GM21381 (cell line): ENCODE measurements around the gene WNT7B.
"Not testable (repeated sequence)": the region's sequence is repeated elsewhere in the genome, so short reads cannot be mapped to it uniquely, and the experiment has no call there.

ENCODE experiments used
- ATAC-seq: cut with Tn5 transposase; IDR thresholded peaks from one replicate; pipeline ENCODE4 v1.9.1; 2021; ENCODE audit warnings: mild to moderate bottlenecking, moderate library complexity; ENCODE audit not compliant: unreplicated experiment

The WNT7B gene

DNA sequence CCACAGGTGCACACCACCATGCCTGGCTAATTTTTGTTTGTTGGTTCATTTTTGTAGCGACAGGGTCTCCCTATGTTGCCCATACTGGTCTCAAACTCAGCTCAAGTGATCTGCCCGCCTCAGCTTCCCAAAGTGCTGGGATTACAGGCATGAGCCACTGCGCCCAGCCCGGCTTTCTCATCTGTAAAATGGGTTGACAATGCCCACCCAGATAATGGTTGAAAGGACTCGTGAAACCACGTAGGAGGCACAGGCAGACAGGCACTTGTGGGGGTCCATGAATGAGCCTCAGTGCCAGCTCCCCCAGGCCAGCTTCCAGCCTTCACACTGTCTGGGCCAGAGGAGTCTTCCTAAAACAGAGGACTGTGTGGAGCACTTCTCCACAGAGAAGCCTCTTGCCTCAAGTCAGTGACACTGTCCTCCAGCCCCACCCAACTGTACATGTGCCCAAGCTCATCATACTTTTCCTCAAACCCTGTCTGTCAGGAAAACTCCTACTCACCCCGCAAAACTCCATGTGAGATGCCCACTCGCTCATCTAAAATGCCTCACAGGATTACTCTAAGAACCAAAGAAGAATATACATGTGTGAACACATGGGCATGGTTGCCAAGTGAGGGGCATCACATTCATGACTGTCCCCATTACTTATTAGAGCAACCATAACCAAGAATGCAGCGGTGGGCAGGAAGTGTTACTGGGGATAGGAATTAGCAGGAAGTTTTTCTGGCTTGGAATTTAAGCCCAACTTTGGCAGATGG lies 32.1 kb upstream of the WNT7B start:
- ATAC-seq, result no peak

DNA sequence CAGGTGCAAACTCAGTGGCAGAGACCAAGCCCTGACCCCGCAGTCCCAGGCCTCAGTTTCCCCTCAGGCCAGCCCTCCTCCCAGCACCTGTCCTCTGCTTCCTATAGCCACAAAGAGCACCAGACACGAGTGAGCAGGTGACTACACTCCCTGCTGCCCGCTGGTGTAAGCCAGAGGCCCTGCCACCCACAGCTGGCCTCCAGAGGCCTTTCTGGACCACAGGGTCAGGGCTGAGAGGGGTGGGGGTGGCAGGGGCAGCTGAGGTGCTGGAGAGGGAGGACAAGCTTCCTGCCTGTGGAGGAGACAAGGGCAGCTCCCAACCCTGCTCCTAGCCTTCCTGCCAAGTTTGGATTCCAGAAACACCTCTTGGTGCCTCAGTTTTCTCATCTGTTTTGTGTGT lies 31.3 kb upstream of the WNT7B start:
- no peak for ATAC-seq

- no peak for ATAC-seq
These were observed 30.9 kb upstream of the WNT7B start for GRCh38 chr22:46007848-46008261.

- no peak for ATAC-seq
These were observed 30.3 kb upstream of the WNT7B start for GRCh38 chr22:46007003-46007847.

GRCh38 chr22:46006379-46007002 lies 29.5 kb upstream of the WNT7B start:
- ATAC-seq, result no peak

DNA sequence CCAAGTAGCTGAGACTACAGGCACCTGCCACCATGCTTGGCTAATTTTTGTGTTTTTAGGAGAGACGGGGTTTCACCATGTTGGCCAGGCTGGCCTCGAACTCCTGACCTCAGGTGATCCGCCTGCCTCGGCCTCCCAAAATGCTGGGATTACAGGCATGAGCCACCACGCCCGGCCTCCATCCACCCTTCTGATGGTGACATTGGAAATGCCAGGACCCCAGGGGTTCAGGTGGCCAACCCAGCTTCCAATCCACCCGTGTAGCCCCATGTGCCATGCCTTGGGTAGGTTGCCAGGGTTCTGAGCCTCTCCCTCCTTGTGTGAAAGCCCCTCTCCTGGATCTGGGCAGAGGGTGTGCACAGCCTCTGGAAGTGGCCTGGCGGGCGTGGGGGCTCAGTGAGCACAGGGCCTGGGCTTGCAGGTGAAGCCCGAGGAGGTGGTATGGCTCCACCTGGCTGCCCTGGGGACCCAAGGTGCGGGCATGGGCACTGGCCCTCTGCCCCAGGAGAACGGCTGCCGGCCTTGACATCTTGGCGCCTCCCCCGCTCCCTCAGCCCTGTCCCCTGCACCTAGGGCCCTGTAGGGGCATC lies 28.2 kb upstream of the WNT7B start:
- ATAC-seq, result not testable (repeated sequence)

GRCh38 chr22:46004105-46004866 lies 27.3 kb upstream of the WNT7B start:
- no peak for ATAC-seq

DNA sequence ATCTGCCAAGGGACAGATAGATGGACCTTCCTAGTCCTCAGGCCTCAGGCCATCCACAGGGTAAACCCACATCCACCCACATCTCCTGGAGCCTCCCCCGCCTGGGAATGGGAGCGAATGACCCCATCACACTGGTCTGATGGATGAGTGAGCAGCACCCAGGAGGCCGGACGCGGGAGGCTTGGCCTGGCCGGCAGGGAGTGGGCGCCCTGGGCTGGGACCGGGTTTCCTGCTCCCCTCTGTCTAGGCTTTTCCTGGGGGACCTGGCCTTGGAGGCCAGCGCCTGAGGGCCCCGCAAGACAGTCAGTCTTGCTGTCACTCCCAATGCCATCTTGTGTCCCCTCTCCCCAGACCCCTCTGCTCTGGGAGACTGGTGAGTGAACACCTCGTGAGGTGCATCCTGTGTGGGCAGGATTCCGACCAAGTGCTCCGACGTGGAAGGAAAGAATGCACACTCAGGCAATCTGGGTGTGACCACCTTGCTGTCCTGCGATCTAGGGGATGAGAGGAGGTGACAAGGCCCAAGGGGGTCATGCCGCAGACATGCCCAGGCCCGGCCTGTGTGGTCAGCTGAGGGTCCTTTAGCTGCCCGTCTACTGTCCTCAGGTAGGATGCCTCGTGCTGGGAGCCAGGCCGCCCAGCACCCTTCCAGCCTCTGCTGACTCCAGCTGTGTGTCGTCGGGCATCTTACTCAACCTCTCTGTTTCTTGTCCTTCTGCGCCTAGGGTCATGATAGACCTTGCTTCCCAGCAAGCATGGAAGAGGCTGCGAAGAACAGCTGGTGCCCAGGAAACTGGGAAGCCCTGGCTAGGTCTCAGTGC lies 26.5 kb upstream of the WNT7B start:
- ATAC-seq, result no peak

GRCh38 chr22:46002757-46003270 lies 25.9 kb upstream of the WNT7B start:
- no peak for ATAC-seq

- ATAC-seq, result no peak
These were observed 24.6 kb upstream of the WNT7B start for GRCh38 chr22:46001426-46002106.

GRCh38 chr22:46001046-46001425 lies 24.1 kb upstream of the WNT7B start:
- no peak for ATAC-seq

- ATAC-seq, result no peak
These were observed 23.4 kb upstream of the WNT7B start for GRCh38 chr22:46000081-46001027.

DNA sequence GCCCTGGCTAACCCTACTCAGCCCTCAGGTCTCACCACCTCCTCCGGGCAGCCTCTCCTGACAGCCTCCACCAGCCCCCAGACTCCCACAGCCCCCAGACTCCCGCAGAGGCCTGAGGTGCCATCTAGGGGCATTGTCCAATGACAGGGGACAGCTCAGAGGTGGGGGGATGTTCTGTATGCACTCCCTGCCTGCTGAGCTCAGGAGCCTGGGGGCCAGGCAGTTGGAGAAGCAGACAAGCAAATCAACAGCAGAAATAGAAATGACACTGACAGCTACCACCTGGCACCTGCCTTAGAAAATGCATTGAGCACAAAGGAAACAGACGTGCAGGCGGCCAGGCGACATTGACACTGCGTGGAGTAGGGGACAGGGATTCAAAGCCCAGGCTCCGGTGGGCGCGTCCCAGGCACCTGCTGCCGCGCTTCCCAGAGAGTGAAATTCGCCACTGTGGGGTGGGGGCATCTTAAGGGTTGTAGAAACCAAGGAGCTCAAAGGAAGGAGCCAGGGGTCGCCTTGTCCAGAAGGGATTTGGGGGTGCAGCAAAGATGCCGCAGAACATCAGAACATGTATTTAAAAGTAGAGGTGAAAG lies 22.5 kb upstream of the WNT7B start:
- no peak for ATAC-seq

DNA sequence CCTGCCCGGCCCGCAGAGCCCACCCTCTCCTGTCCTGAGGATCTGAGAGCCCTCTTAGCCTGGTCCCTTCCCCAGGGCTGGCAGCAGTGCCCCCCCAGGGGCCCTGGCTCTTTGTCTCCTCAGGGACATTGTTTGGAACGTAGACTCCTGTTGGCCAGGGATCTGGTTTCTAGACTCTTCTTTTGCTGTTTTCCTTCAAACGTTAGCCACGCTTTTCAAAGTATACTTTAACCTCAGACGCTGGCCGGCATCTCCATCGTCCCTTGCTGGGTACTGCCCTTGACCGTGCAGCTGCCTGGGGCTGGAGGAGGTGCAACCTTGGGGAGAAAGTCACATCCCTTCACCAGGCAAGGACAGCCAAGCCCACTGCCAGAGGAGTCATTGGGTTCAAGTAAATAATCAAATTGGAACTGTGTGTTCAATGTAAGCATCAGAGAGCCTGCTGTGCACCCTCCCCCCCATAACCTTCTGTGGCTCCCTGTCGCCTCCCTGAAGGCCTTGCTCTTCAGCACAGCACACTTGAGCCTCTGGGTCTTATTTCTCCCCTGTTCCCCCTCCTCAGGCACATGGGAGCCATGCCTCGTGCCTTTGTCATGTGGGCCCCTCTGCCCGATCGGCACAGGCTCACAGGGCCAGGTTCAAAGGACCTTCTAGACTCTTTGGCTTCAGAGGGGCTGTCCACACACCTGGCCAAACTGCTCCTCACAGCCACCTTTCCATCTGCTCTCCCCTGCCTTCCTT lies 21.8 kb upstream of the WNT7B start:
- no peak for ATAC-seq

DNA sequence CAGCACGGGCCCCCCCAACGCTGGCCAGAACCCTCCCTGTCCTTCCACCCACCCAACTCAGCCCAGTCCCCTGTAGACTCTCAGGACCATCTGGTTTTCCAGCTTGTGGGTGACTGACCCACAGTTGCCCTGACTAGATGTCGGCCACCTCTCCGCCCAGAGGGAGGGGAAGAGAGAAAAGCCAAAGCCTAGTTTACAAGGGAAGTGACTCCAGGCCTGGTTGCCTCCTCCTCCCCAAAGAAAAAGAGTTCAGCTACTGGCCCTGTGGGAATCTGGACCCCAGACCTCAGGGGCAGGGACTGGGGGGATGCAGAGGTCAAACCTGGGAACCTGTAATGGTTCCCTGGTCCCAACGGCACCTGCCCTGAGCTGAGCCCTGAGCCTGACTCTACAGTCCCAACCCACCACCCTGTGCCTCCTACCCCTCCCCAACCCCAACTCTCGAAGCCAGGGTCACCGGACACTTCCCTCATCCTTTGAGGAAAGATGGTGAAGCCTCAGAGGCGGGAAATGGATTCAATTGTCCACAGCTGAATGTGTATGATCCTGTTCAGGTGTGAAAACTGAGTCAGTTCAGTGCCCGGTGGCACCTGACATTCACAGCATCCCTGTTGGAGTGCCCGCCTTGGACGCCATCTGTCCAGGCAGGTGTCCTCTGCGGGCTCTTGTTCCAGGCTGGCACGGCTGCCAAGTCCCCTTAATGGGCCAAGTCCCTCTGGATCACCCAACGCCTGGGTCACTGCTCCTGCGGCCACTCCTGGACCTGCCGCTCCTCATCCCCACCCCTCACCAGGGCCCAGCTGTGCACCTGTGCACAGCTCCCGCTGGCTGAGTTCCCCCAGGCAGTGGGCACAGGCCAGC lies 21.0 kb upstream of the WNT7B start:
- ATAC-seq, result no peak
